Trophoblast cell (in vitro differentiated cells and primary cell): Measurements from ENCODE around the gene ARHGAP10.

Experiments
- DNase-seq, 2 donors: peaks; one replicate each; pipeline ENCODE4 v3.0.0-alpha.2; 2016
- H2AFZ ChIP-seq: 2 replicates; pipeline ENCODE4 v1.6.1; 2013; ENCODE audit warnings: low read length, moderate library complexity, mild to moderate bottlenecking; ENCODE audit not compliant: insufficient read depth, poor library complexity
- H2AK5ac ChIP-seq: 2 replicates; pipeline ENCODE4 v1.6.1; 2013; ENCODE audit warnings: mild to moderate bottlenecking, low read length
- H2BK120ac ChIP-seq: 2 replicates; pipeline ENCODE4 v1.6.1; 2013; ENCODE audit warnings: low read length, mild to moderate bottlenecking, moderate library complexity; ENCODE audit not compliant: insufficient read depth, poor library complexity
- H2BK12ac ChIP-seq: 2 replicates; pipeline ENCODE4 v1.6.1; 2013; ENCODE audit warnings: mild to moderate bottlenecking, low read length, moderate library complexity
- H2BK5ac ChIP-seq: 2 replicates; pipeline ENCODE4 v1.6.1; 2013; ENCODE audit warnings: low read length, low read depth, moderate library complexity, mild to moderate bottlenecking; ENCODE audit not compliant: poor library complexity
- H3K14ac ChIP-seq: 2 replicates; pipeline ENCODE4 v1.6.1; 2013; ENCODE audit warnings: mild to moderate bottlenecking, low read length
- H3K18ac ChIP-seq: 2 replicates; pipeline ENCODE4 v1.6.1; 2013; ENCODE audit warnings: mild to moderate bottlenecking, low read length
- H3K23ac ChIP-seq: 2 replicates; pipeline ENCODE4 v1.6.1; 2013; ENCODE audit warnings: low read length
- H3K27ac ChIP-seq: 2 replicates; pipeline ENCODE4 v1.5.1; 2013; ENCODE audit warnings: low read depth, mild to moderate bottlenecking, inconsistent platforms, low read length, moderate library complexity
- H3K27me3 ChIP-seq: 2 replicates; pipeline ENCODE4 v1.6.1; 2013; ENCODE audit warnings: inconsistent platforms, mild to moderate bottlenecking, low read length, moderate library complexity; ENCODE audit not compliant: insufficient read depth
- H3K36me3 ChIP-seq, 2 experiments: 1 replicate in 1 of 2; 2 replicates in 1 of 2; pipeline ENCODE4 v1.6.1; 2013; ENCODE audit warnings: low read length in 2 of 2, mild to moderate bottlenecking in 2 of 2, moderate library complexity in 1 of 2; ENCODE audit not compliant: insufficient read depth in 2 of 2, control insufficient read depth in 1 of 2
- H3K4ac ChIP-seq: 2 replicates; pipeline ENCODE4 v1.6.1; 2013; ENCODE audit warnings: low read depth, mild to moderate bottlenecking, low read length, moderate library complexity
- H3K4me1 ChIP-seq, 2 experiments: 1 replicate in 1 of 2; 2 replicates in 1 of 2; pipeline ENCODE4 v1.6.1; 2013; ENCODE audit warnings: low read length in 2 of 2, mild to moderate bottlenecking in 2 of 2, moderate library complexity in 1 of 2; ENCODE audit not compliant: insufficient read depth in 2 of 2, control insufficient read depth in 1 of 2
- H3K4me2 ChIP-seq: 2 replicates; pipeline ENCODE4 v1.6.1; 2013; ENCODE audit warnings: inconsistent platforms, mild to moderate bottlenecking, low read length, moderate library complexity
- H3K4me3 ChIP-seq: 2 replicates; pipeline ENCODE4 v1.5.1; 2013; ENCODE audit warnings: mild to moderate bottlenecking, low read depth, low read length, inconsistent platforms
- H3K79me1 ChIP-seq: one replicate; pipeline ENCODE4 v1.6.1; 2013; ENCODE audit warnings: low read length
- H3K79me2 ChIP-seq: 2 replicates; pipeline ENCODE4 v1.6.1; 2013; ENCODE audit warnings: low read length, mild to moderate bottlenecking; ENCODE audit not compliant: control insufficient read depth, insufficient read depth, poor library complexity
- H3K9ac ChIP-seq: 2 replicates; pipeline ENCODE4 v1.6.1; 2013; ENCODE audit warnings: mild to moderate bottlenecking, low read length
- H3K9me3 ChIP-seq: 2 replicates; pipeline ENCODE4 v1.6.1; 2013; ENCODE audit warnings: low read depth, mild to moderate bottlenecking, control low read depth, inconsistent platforms, low read length; ENCODE audit not compliant: insufficient read depth
- H4K12ac ChIP-seq: 2 replicates; pipeline ENCODE4 v1.6.1; 2013; ENCODE audit warnings: low read depth, mild to moderate bottlenecking, low read length, moderate library complexity
- H4K8ac ChIP-seq: 2 replicates; pipeline ENCODE4 v1.6.1; 2013; ENCODE audit warnings: low read depth, mild to moderate bottlenecking, low read length, moderate library complexity
- H4K91ac ChIP-seq: one replicate; pipeline ENCODE4 v1.6.1; 2013; ENCODE audit warnings: low read depth, mild to moderate bottlenecking, low read length, moderate library complexity
- WGBS: extraction: QIAGEN DNeasy Blood & Tissue Kit; methylation state at CpG from one replicate; pipeline ENCODE4 v1.1.7; 2013; ENCODE audit warnings: missing lambda C conversion rate; ENCODE audit not compliant: insufficient read length, insufficient coverage; ENCODE audit errors: extremely low coverage; 5-methylcytosine and 5-hydroxymethylcytosine counted together

ARHGAP10 gene

DNA sequence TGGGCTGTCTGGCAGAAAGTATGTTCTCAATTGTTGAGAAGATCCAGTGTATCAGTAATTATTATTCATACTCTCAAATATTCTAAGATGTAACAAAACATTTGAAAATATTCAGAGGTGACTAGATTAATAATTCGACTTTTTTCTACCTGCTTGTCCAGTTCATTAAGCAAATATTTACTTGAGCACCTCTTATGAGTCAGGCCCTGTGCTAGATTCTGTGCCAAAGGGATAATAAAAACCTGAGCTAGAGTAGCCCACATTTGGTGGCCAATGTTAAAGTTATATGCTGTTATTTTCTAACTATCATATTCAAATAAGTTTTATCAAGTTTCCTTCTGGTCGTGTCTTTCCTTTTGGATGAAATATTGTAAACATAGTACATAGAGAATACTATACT lies 58.5 kb downstream of the ARHGAP10 start:
- no peak overlapping the region for H4K91ac ChIP-seq

DNA sequence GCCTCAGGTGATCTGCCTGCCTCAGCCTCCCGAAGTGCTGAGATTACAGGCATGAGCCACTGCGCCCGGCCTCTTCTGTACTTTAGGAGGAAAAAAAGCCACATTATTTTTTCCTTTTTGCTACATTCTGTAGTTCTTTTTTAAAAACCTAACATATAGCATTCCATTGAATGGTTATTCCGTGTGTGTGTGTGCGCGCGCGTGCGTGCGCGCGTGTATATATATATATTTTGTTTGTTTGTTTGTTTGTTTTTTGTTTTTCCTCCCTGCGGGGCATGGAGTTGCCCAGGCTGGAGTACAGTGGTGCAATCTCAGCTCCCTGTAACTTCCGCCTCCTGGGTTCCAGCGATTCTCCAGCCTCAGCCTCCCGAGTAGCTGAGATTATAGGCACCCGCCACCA lies 59.5 kb downstream of the ARHGAP10 start:
- Histone ChIP-seq H3K4me3 (no peak overlapping the region), H2BK5ac (no peak overlapping the region), H4K12ac (no peak overlapping the region), H3K36me3 (no peaks in the 10 kb centered on the region), H3K23ac (no peak overlapping the region), H3K14ac (no peak overlapping the region), H3K27ac (no peak overlapping the region), H3K4ac (no peak overlapping the region), H3K18ac (no peak overlapping the region), H3K79me1 (no peaks in the 10 kb centered on the region), H2AK5ac (no peak overlapping the region), H3K27me3 (no peaks in the 10 kb centered on the region), H4K8ac (no peak overlapping the region), H3K9me3 (no peaks in the 10 kb centered on the region), H2BK12ac (no peak overlapping the region), H3K79me2 (peaks cover 4% of the 10 kb centered on the region), H2BK120ac (no peak overlapping the region), H4K91ac (no peak overlapping the region), H3K9ac (no peak overlapping the region), H3K4me1 (peaks cover 10 to 15% of the 10 kb centered on the region in 2 experiments), H2AFZ (no peak overlapping the region), H3K4me2 (no peak overlapping the region)
- no peak for DNase-seq
- 100% methylated on average over 3 of the region's 17 CpGs for WGBS

More for the DNA sequence above, 58.5 kb downstream of the ARHGAP10 start:
- no peak overlapping the region for H2AK5ac ChIP-seq
- no peak overlapping the region for H3K9ac ChIP-seq
- no peak overlapping the region for H3K18ac ChIP-seq
- no peak overlapping the region for H3K4ac ChIP-seq
- no peak overlapping the region for H2AFZ ChIP-seq
- no peak overlapping the region for H4K12ac ChIP-seq
- no peak overlapping the region for H3K27ac ChIP-seq
- H3K4me1 ChIP-seq: peaks cover 10 to 15% of the 10 kb centered on the region in 2 experiments
- no peak overlapping the region for H2BK5ac ChIP-seq
- H3K27me3 ChIP-seq: no peaks in the 10 kb centered on the region
- H3K79me1 ChIP-seq: no peaks in the 10 kb centered on the region
- H4K8ac ChIP-seq: no peak overlapping the region
- H3K14ac ChIP-seq: no peak overlapping the region
- no peaks in the 10 kb centered on the region for H3K9me3 ChIP-seq
- H3K79me2 ChIP-seq: peaks cover 4% of the 10 kb centered on the region
- no peak overlapping the region for H3K4me2 ChIP-seq
- peak; percentile 25 to 62 for DNase-seq
- H3K23ac ChIP-seq: no peak overlapping the region
- no peak overlapping the region for H2BK120ac ChIP-seq
- WGBS: no CpG with 5 or more reads among the region's 2 CpGs
- no peaks in the 10 kb centered on the region for H3K36me3 ChIP-seq
- H3K4me3 ChIP-seq: no peak overlapping the region
- H2BK12ac ChIP-seq: no peak overlapping the region

DNA sequence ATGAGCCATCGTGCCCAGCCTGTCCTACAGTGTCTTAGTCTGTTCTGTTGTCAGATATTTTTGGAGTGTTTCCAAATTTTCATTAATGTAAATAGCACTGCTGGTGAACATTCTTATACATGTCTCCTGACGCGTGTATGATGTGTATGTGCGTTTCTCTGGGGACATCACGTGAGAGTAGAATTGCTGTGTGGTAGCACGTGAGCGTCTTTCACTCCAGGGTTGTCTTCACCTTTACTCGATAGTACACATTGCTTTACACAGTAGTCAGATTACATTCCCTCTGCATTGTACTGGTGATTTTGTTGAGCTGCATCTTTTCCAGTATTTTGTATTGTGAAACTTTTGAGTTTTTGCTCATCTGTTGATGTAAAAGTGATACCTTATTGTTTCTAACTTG lies 60.0 kb downstream of the ARHGAP10 start:
- H3K4me2 ChIP-seq: no peak overlapping the region
- H3K9me3 ChIP-seq: no peaks in the 10 kb centered on the region
- H3K36me3 ChIP-seq: no peaks in the 10 kb centered on the region
- no peak overlapping the region for H2BK12ac ChIP-seq
- H3K23ac ChIP-seq: no peak overlapping the region
- no CpG with 5 or more reads among the region's 8 CpGs for WGBS
- no peak overlapping the region for H3K4me3 ChIP-seq
- no peak overlapping the region for H3K14ac ChIP-seq
- H3K9ac ChIP-seq: no peak overlapping the region
- no peak overlapping the region for H2BK5ac ChIP-seq
- no peak overlapping the region for H2AFZ ChIP-seq
- H3K79me2 ChIP-seq: peaks cover 4% of the 10 kb centered on the region
- no peaks in the 10 kb centered on the region for H3K79me1 ChIP-seq
- H3K4ac ChIP-seq: no peak overlapping the region
- H2AK5ac ChIP-seq: no peak overlapping the region
- H4K91ac ChIP-seq: no peak overlapping the region
- no peak overlapping the region for H4K8ac ChIP-seq
- H3K4me1 ChIP-seq: peaks cover 7 to 12% of the 10 kb centered on the region in 2 experiments
- DNase-seq: peak; percentile 90 to 94
- H4K12ac ChIP-seq: no peak overlapping the region
- no peaks in the 10 kb centered on the region for H3K27me3 ChIP-seq
- no peak overlapping the region for H3K27ac ChIP-seq
- no peak overlapping the region for H2BK120ac ChIP-seq
- no peak overlapping the region for H3K18ac ChIP-seq

DNA sequence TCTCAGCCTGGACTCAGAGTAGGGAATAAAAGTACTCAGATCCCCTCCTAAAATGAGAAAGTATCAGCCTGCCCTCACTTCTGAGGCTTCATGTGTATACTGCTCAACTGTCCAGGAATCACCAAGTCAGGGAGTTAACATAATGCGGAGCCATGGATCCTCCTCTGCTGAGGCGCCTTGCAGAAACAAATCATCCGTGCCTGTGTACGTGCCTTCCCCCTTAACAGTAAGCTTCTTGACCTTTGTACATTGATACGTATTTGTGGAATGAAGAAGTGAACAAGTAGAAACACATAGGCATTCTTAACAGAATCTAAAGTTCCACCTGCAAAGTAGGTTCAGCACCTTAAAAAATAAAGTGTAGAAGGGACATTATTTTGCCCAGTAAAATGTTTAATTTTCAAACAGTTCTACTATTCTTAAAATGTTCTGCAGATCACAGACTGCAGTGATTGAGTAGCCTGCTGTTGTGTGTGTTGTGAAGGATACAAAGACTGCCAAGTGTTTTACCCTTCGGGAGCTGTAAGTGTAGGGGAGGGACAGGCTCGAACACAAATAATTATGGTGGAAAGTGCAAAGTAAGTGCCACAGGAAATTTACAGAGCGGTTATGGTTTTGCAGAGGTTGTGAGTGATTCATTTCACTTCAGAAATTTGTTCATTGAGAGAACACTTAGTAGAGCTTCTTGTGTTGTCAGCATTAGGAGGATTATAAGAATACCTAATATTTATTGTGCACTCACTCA lies 61.9 kb downstream of the ARHGAP10 start:
- Histone ChIP-seq H4K91ac (no peak overlapping the region), H3K36me3 (no peaks in the 10 kb centered on the region), H2BK12ac (no peak overlapping the region), H3K23ac (no peak overlapping the region), H3K9me3 (no peaks in the 10 kb centered on the region), H3K4ac (no peak overlapping the region), H3K14ac (no peak overlapping the region), H2BK120ac (no peak overlapping the region), H4K8ac (no peak overlapping the region), H3K27me3 (no peaks in the 10 kb centered on the region), H3K27ac (no peak overlapping the region), H2BK5ac (no peak overlapping the region), H2AK5ac (no peak overlapping the region), H3K4me3 (no peak overlapping the region), H4K12ac (no peak overlapping the region), H3K79me1 (no peaks in the 10 kb centered on the region), H3K79me2 (peaks cover 1% of the 10 kb centered on the region), H2AFZ (no peak overlapping the region), H3K9ac (no peak overlapping the region), H3K4me1 (peaks cover 0 to 4% of the 10 kb centered on the region in 2 experiments), H3K4me2 (peak overlapping the region; percentile 12), H3K18ac (no peak overlapping the region)
- peak in 1 of 2 donors; percentile 68 for DNase-seq
- no CpG with 5 or more reads among the region's 8 CpGs for WGBS
